Activated naive CD4-positive, alpha-beta T cell treated with Interleukin-2 at 50 U/mL for 16 hours (primary cell): Measurements from ENCODE around the gene OR2J3.
"Not testable (repeated sequence)": the region's sequence is repeated elsewhere in the genome, so short reads cannot be mapped to it uniquely, and the experiment has no call there.

Source experiments
- DNase-seq: peaks from one replicate; pipeline ENCODE4 v3.0.0-alpha.2; 2020

OR2J3 gene

GRCh38 chr6:29107758-29108157 lies at the start of gene OR2J3:
Gene OR2J3 (plus strand): TSS chr6:29108058. CDS start chr6:29111891, 3,833 bp downstream.
- DNase-seq = no peak

DNA sequence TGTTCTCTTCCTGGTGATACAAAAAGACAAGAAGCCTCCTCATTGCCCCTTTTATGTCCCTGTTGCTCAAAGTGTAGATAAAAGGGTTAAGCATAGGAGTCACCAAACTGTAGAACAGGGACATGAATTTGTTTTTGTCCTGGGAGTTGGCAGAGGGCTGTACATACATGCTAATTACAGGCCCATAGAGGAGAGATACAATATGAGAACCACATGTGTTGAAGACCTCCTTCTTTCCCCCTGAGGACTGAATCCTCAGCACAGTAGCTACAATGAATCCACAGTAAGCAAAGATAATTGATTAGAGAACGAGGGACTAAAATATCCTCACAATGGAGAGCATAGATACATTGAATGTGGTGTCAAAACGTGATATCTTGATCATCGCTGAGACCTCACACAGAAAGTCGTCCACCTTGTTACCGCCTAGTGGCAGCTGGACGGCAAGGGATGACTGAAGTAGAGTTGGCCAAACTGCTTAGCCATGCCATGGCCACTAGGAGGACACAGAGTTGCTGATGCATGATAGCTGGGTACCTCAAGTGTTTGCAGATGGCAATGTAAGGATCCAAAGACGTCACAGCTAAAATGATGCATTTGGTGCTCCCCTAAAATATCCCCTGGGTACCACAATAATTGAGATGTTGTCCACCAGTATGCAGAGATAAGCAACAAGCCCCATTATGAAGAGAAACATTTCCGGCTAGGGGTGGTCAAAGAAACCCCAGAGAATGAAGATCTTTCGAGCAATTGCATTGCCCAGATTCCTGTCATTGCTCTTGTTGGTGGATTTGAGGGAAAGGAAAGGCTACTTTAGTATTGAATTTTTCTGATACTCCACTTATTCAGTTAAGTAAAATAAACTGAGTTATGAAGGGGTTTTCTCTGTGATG lies 35.8 kb upstream of the OR2J3 start:
- DNase-seq = peak; percentile 1

GRCh38 chr6:29079203-29079602 lies 28.7 kb upstream of the OR2J3 start:
- DNase-seq = no peak

GRCh38 chr6:29081312-29081711 lies 26.5 kb upstream of the OR2J3 start:
- DNase-seq = no peak

DNA sequence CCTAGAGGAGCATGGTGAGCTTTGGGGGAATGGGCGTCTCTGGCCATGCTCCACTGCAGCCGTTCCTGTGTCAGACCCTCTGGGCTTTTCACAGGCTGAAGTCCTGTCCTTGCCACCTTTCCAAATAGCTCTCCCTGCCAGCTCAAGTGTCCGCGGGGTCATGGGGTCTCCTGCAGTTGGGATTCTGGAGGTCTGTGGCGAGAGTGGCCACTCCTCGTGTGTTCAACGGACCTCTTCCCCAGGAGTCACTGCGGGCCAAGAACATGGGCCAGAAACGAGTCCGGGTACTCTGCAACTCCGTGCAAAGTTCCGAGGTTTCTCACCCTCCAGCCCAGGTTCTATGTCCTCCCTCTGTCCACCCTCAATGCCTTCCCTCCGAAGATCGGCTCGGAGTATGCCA lies 25.4 kb upstream of the OR2J3 start:
- DNase-seq = no peak

- DNase-seq = no peak
Measured at GRCh38 chr6:29087213-29087612, 20.6 kb upstream of the OR2J3 start, which contains the start of gene OR2B3. Gene OR2B3 (minus strand): TSS chr6:29087313. CDS start chr6:29087248, 65 bp downstream.

DNA sequence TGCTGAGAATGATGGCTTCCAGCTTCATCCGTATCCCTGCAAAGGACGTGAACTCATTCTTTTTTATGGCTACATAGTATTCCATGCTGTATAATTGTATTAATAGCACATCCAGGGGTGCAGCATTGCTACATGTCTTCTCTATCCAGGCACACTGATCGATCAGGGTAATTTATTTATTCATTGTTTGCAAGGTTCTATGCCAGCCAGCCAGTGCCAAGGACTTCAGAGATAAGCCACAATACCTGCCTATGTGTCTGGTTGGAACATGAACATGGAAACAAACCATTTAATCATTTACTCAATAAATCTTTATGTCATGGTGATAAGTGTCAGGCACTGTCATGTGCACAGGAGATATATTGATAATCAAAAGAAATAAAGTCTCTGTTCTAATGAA lies 14.9 kb upstream of the OR2J3 start:
- no peak for DNase-seq

DNA sequence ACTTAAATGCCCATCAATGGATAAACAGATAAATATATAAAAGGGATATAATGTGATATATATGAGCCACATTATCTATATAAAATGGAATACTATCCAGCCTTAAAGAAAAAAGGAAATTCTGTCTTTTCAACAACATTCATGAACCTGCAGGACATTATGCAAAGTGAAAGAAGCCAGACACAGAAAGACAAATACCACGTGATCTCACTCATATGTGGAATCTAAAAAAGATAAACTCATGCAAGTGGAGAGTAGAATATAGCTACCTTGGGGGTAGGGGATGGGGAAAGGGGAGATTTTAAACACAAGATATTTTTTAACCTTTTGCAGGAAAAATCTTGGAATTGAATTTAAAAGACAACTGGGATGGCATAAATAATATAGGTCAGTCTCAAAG lies 10.1 kb upstream of the OR2J3 start:
- DNase-seq = no peak

DNA sequence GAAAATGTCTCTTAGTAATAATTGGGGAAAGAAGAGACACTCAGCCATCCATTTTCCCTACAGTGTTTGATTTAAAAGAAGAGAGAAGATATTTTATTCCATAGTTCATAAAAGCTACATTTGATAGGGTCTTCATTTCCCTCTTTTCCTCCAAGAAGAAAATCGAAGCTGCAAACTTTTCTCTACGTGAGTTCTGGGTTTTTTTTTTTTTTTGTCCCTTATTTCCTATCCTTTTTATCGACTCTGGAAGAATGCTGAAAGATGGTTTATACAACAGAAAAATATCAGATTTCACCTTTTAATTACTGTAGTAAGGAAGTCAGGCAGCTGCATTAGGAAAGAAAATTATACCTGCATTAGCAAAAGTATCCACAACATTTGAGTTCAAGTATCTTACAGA lies 8.7 kb upstream of the OR2J3 start, which contains the start of gene OR2J1:
OR2J1 (plus strand) TSS at position 301 of the 400 bp plus-strand sequence. CDS start 1,453 bp downstream, outside the sequence.
- no peak for DNase-seq

DNA sequence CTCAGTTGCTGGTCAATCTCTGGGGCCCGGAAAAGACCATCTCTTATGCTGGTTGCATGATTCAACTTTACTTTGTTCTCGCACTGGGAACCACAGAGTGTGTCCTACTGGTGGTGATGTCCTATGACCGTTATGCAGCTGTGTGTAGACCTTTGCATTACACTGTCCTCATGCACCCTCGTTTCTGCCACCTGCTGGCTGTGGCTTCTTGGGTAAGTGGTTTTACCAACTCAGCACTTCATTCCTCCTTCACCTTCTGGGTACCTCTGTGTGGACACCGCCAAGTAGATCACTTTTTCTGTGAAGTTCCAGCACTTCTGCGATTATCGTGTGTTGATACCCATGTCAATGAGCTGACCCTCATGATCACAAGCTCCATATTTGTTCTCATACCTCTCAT lies 4.3 kb downstream of the OR2J3 start:
- no peak for DNase-seq

DNA sequence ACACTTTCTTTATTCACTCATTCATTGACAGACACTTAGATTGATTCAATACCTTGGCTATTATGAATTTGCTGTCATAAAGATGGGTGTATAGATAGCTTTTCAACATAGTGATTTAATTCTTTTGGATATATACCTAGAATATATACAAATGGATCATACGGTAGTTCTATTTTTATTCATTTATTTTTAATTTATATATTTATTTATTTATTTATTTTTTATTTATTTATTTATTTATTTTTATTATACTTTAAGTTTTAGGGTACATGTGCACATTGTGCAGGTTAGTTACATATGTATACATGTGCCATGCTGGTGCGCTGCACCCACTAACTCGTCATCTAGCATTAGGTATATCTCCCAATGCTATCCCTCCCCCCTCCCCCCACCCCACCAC lies 7.1 kb downstream of the OR2J3 start:
- DNase-seq = not testable (repeated sequence)

DNA sequence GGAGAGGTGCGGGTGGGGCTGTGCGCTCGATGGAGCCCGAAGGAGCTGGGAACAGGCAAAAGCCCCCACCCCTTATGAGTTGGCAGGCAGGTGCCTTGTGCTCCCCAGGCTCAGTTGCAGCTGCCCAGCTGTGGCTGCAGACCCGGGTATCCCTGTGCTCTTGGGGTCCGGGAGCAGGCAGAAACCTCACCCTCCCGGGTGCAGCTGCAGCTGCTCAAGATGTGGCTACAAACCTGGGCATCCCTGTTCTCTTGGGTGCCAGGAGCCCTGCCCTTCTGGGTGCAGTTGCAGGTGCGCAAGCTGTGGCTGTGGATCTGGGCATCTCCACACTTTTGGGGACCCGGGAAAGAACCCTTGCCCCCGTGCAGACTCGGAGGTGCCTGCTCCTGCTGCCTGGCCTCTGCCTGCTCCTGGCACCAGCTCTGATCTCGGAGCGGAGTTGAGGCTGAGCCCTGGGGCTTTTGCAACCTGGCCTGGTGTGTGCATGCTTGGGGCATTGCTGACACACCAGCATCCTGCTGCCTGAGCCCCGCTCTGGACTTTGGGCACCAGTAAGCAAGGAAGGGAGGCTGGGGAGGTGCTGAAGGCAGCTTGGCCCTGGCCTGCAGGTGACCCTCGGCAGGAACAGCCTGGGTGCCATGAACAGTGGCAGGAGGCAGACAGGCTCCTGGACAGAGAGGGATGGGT lies 21.6 kb downstream of the OR2J3 start:
- DNase-seq = no peak

GRCh38 chr6:29130644-29131043 lies 22.8 kb downstream of the OR2J3 start:
- no peak for DNase-seq

DNA sequence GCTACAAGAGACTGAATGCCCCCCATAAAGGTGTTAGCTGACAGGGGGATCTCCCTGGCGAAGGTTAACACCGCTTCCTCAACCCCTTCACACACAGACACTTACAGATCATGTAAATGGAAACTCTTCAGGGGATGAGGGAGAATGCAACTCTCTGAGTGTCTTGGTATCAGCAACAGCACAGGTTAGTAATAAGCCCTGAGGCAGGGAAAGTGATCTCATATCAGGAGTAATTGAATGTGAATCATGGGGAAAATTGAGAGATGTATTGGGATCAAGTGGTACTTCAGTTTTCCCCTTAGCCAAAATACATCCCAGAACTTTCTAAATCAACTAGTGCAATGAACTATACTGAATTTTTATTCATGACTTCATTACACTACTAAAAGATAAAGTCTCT lies 23.8 kb downstream of the OR2J3 start:
- no peak for DNase-seq

DNA sequence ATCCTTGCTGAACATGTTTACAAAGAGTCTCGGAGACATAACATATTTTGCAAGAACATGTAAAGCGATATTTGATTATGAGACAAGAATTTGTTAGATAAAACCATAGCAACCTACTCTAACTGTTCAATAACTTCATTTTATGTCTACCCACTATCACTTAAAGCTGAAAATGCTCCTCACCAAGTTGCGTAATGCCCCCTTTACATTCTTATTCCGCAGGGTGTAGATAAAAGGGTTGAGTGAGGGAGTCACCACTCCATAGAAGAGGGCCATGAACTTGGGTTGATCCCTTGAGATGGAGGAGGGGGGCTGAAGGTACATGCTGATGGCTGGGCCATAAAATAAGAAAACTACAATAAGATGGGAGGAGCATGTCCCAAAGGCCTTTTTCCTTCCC lies 29.9 kb downstream of the OR2J3 start:
- no peak for DNase-seq

GRCh38 chr6:29141606-29142005 lies 33.7 kb downstream of the OR2J3 start:
- DNase-seq = no peak

- DNase-seq = no peak
Measured at GRCh38 chr6:29142309-29142708, 34.5 kb downstream of the OR2J3 start.

- DNase-seq = no peak
Measured at GRCh38 chr6:29146179-29146578, 38.3 kb downstream of the OR2J3 start.

DNA sequence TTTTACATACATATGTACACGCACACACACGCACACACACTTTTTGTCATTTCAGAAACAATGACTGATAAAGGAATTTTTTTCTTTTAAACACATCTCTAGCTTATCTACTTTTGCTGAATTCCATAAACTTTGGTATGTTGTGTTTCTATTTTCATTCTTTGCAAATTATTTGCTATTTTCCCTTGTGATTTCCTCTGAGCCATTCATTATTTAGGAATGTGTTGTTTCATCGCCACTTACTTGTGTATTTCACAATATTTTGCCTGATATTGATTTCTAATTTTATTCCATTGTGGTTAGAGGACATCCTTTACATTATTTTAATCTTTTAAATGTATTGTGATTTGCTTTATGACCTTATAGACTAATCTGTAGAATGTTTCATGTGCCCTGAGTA lies 39.2 kb downstream of the OR2J3 start:
- no peak for DNase-seq

DNA sequence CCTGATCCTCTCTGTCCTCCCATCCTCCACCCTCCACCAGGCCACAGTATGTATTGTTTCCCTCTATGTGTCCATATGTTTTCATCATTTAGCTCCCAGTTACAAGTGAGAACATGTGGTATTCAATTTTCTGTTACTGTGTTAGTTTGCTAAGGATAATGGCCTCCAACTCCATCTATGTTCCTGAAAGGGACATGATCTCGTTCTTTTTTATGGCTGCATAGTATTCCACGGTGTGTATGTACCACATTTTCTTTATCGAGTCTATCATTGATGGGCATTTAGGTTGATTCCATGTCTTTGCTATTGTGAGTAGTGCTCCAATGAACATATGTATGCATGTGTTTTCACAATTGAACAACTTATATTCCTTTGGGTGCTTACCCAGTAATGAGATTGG lies 41.6 kb downstream of the OR2J3 start:
- not testable (repeated sequence) for DNase-seq

DNA sequence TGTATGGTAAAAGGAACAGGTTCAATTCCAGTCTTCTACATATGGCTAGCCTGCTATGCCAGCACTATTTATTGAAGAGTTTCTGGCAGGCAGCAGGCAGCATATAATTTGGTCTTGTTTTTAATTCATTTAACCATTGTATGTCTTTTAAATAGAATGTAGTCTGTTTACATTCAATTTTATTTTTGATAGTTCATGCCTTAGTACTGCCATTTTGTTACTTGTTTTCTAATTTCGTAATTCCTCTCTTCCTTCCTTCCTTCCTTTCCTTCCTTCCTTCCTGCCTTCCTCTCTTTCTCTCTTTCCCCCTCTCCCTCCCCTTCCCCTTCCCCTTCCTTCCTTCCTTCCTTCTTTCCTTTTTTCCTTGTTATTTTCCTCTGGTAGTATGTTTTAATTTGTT lies 45.2 kb downstream of the OR2J3 start:
- no peak for DNase-seq

DNA sequence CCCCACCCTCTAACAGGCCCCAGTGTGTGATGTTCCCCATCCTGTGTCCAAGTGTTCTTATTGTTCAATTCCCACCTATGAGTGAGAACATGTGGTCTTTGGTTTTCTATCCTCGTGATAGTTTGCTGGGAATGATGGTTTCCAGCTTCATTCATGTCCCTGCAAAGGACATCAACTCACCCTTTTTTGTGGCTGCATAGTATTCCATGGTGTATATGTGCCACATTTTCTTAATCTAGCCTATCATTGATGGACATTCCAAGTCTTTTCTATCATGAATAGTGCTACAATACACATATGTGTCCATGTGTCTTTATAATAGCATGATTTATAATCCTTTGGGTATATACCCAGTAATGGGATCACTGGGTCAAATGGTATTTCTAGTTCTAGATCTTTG lies 47.3 kb downstream of the OR2J3 start:
- DNase-seq = not testable (repeated sequence)

DNA sequence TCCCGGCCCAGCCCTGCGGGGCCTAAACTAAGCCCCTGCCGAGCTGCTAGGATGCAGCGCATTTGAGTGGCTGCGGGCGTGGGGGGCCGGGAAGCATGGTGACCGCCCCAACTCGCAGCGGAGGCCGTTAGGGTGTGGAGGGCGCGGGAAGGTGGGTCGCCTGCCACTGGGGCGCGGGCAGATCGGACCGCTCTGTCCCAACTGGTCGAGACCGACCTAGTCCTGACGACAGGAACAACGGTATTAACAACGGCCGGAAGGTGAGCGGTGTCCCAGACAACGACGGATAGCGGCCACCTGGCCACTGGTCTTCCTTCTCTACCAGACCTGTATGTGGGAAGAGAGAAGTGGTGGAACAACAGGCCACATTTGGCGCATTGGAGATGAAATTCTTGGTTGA lies 52.1 kb downstream of the OR2J3 start:
- DNase-seq = not testable (repeated sequence)
